PC-3 (cell line): ENCODE data around the gene RCCD1. TPM values are rescaled to one million over a fixed set of nuclear protein-coding genes. Genes with fewer than 3 reads are reported as not detected.

Experiments
- ATAC-seq: fragments of 200-7000 bp; cut with Tn5 transposase; 2 replicates; pipeline ENCODE4 v1.9.1; 2020; ENCODE audit warnings: mild to moderate bottlenecking, moderate library complexity
- BruUV-seq: library from RNA; stranded (reverse); fragments of 400-500 nt; replicated peaks from 2 replicates; lab custom pipeline; 2021; lab: Mats Ljungman, UMichigan
- CTCF ChIA-PET: fragments of 300-600 bp; sonication (Branson Sonifier 250); formaldehyde crosslinking; loops from one replicate; lab custom pipeline; 2022; ENCODE audit warnings: antibody characterized with exemption; lab: Charles Lee
- POLR2A ChIA-PET: fragments of 300-600 bp; sonication (Branson Sonifier 250); formaldehyde crosslinking; loops from one replicate; lab custom pipeline; 2022; ENCODE audit warnings: antibody characterized with exemption; ENCODE audit not compliant: unreplicated experiment; lab: Charles Lee
- DNase-seq: peaks from one replicate; pipeline ENCODE4 v3.0.0-alpha.2; 2015
- H2AFZ ChIP-seq: fragments of 300-600 bp; sonication (generic); 2 replicates; pipeline ENCODE4 v1.6.0; 2016; ENCODE audit warnings: antibody characterized with exemption, low read length
- H3F3A ChIP-seq: fragments of 300-600 bp; sonication (generic); one replicate; pipeline ENCODE4 v1.6.0; 2017; ENCODE audit warnings: antibody characterized with exemption, low read length, control low read depth, mild to moderate bottlenecking; ENCODE audit not compliant: unreplicated experiment
- H3K27ac ChIP-seq: fragments of 300-600 bp; sonication (generic); 2 replicates; pipeline ENCODE4 v1.5.1; 2016; ENCODE audit warnings: mild to moderate bottlenecking, low read length
- H3K27me3 ChIP-seq: fragments of 300-600 bp; sonication (generic); 2 replicates; pipeline ENCODE4 v1.6.1; 2016; ENCODE audit warnings: low read length, mixed read lengths
- H3K36me3 ChIP-seq: fragments of 300-600 bp; sonication (generic); 2 replicates; pipeline ENCODE4 v1.6.1; 2016; ENCODE audit warnings: low read depth, mixed run types, low read length, mixed read lengths
- H3K4me1 ChIP-seq: fragments of 300-600 bp; sonication (generic); 2 replicates; pipeline ENCODE4 v1.5.1; 2016; ENCODE audit warnings: low read length; ENCODE audit not compliant: insufficient read depth
- H3K4me2 ChIP-seq: fragments of 300-600 bp; sonication (generic); 2 replicates; pipeline ENCODE4 v1.6.0; 2016; ENCODE audit warnings: low read length
- H3K4me3 ChIP-seq: fragments of 300-600 bp; sonication (generic); 2 replicates; pipeline ENCODE4 v1.5.1; 2016; ENCODE audit warnings: mild to moderate bottlenecking, low read length, mixed read lengths
- H3K79me2 ChIP-seq: fragments of 300-600 bp; sonication (generic); 2 replicates; pipeline ENCODE4 v1.6.1; 2017; ENCODE audit warnings: low read length, mixed read lengths
- H3K9ac ChIP-seq: fragments of 300-600 bp; sonication (generic); 2 replicates; pipeline ENCODE4 v1.6.0; 2016; ENCODE audit warnings: mild to moderate bottlenecking, low read length
- H3K9me2 ChIP-seq: fragments of 300-600 bp; sonication (generic); replicated peaks from 2 replicates; pipeline ENCODE4 v1.6.1; 2016; ENCODE audit warnings: mixed run types, low read length, mixed read lengths
- H3K9me3 ChIP-seq: fragments of 300-600 bp; sonication (generic); 2 replicates; pipeline ENCODE4 v1.6.1; 2016; ENCODE audit warnings: low read length, mixed read lengths
- H4K20me1 ChIP-seq: fragments of 300-600 bp; sonication (generic); 2 replicates; pipeline ENCODE4 v1.6.1; 2016; ENCODE audit warnings: low read length, mixed read lengths
- EZH2 ChIP-seq: fragments of 300-600 bp; sonication (generic); IDR thresholded peaks from one replicate; pipeline ENCODE4 v1.6.1; 2017; ENCODE audit warnings: antibody characterized with exemption, mild to moderate bottlenecking, low read length; ENCODE audit not compliant: unreplicated experiment
- EZH2phosphoT487 ChIP-seq: fragments of 300-600 bp; sonication (generic); IDR thresholded peaks from 2 replicates; pipeline ENCODE4 v1.6.1; 2018; ENCODE audit warnings: mild to moderate bottlenecking, antibody characterized with exemption, low read length, borderline replicate concordance
- intact Hi-C: fragments of 100-400 bp; cut with micrococcal nuclease; formaldehyde crosslinking; loops from 2 replicates; pipeline ENCODE4 v1.9.0; 2023
- total RNA-seq: library from RNA; depleted of rRNA; stranded (reverse); fragments of >200 nt; gene quantifications from 2 replicates; pipeline ENCODE4 v1.2.3, GENCODE V29; 2014
- TF ChIP-seq, protein P1 (sequence below): fragments of 300-600 bp; sonication (generic); conservative IDR thresholded peaks from 2 replicates; pipeline ENCODE4 v1.5.1; 2017; ENCODE audit warnings: antibody characterized with exemption, low read depth, mild to moderate bottlenecking, low read length

Gene RCCD1
- total RNA-seq, 1 experiment from 2014 or later = 9.2 TPM

- Histone ChIP-seq H3K4me2 (no peak overlapping the region), H4K20me1 (no peaks in the 10 kb centered on the region), H3K4me1 (no peaks in the 10 kb centered on the region), H3F3A (no peaks in the 10 kb centered on the region), H3K9me2 (no peaks in the 10 kb centered on the region), H3K9me3 (no peaks in the 10 kb centered on the region), H3K4me3 (no peak overlapping the region), H2AFZ (no peak overlapping the region), H3K79me2 (no peaks in the 10 kb centered on the region), H3K27ac (no peak overlapping the region), H3K9ac (no peak overlapping the region), H3K27me3 (no peaks in the 10 kb centered on the region), H3K36me3 (peaks cover 7% of the 10 kb centered on the region)
- DNase-seq (no peak), ATAC-seq (no peak)
- intact Hi-C loops = no loop called here
- no TSS peak for BruUV-seq
- TF ChIP-seq, protein P1, sequence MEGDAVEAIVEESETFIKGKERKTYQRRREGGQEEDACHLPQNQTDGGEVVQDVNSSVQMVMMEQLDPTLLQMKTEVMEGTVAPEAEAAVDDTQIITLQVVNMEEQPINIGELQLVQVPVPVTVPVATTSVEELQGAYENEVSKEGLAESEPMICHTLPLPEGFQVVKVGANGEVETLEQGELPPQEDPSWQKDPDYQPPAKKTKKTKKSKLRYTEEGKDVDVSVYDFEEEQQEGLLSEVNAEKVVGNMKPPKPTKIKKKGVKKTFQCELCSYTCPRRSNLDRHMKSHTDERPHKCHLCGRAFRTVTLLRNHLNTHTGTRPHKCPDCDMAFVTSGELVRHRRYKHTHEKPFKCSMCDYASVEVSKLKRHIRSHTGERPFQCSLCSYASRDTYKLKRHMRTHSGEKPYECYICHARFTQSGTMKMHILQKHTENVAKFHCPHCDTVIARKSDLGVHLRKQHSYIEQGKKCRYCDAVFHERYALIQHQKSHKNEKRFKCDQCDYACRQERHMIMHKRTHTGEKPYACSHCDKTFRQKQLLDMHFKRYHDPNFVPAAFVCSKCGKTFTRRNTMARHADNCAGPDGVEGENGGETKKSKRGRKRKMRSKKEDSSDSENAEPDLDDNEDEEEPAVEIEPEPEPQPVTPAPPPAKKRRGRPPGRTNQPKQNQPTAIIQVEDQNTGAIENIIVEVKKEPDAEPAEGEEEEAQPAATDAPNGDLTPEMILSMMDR = no peak
- no peak for TF ChIP-seq EZH2phosphoT487
- TF ChIP-seq EZH2 = no peak
- CTCF ChIA-PET = no interaction called here
- POLR2A ChIA-PET = no interaction called here
Observed at GRCh38 chr15:90910441-90911301, 44.0 kb upstream of the RCCD1 start.

DNA sequence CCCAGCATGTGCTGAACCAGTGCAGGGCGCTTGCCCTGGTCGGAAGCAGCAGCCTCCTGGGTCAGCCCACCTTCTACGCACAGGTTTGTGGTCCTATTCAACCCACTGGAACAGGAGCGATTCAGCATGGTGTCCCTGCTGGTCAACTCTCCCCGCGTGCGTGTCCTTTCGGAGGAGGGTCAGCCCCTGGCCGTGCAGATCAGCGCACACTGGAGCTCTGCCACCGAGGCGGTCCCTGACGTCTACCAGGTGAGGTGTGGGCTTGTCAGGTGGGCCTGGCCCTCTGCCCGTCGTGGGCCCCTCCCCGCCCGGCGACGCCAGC, 43.4 kb upstream of the RCCD1 start:
- TF ChIP-seq EZH2 (no peak), EZH2phosphoT487 (no peak)
- TF ChIP-seq, protein P1 = no peak
- ATAC-seq (no peak), DNase-seq (no peak)
- no peak overlapping the region for H3K9ac ChIP-seq
- peaks cover 7% of the 10 kb centered on the region for H3K36me3 ChIP-seq
- H3K27ac ChIP-seq = no peak overlapping the region
- POLR2A ChIA-PET = no interaction called here
- no peak overlapping the region for H2AFZ ChIP-seq
- no peaks in the 10 kb centered on the region for H3K79me2 ChIP-seq
- H3K4me3 ChIP-seq = no peak overlapping the region
- no peaks in the 10 kb centered on the region for H3K27me3 ChIP-seq
- intact Hi-C loops = no loop called here
- no peaks in the 10 kb centered on the region for H3K4me1 ChIP-seq
- H3K9me3 ChIP-seq = no peaks in the 10 kb centered on the region
- no peaks in the 10 kb centered on the region for H3K9me2 ChIP-seq
- no peaks in the 10 kb centered on the region for H4K20me1 ChIP-seq
- no peaks in the 10 kb centered on the region for H3F3A ChIP-seq
- CTCF ChIA-PET = no interaction called here
- no TSS peak for BruUV-seq
- H3K4me2 ChIP-seq = no peak overlapping the region
